H9 (cell line): ENCODE results near the gene XXYLT1. TPM values are rescaled to one million over a fixed set of nuclear protein-coding genes. Genes with fewer than 3 reads are reported as not detected.

Experiments used
- DNase-seq: peaks from one replicate; pipeline ENCODE4 v3.0.0-alpha.2; 2017
- H2AFZ ChIP-seq: one replicate; pipeline ENCODE4 v1.6.1; 2013; ENCODE audit warnings: mild to moderate bottlenecking, low read length, control low read depth, moderate library complexity
- H2AK5ac ChIP-seq: 2 replicates; pipeline ENCODE4 v1.6.1; 2013; ENCODE audit warnings: low read length, control low read depth, mixed read lengths; ENCODE audit not compliant: insufficient read length
- H2BK120ac ChIP-seq: one replicate; pipeline ENCODE4 v1.6.1; 2013; ENCODE audit warnings: low read depth, mild to moderate bottlenecking, low read length, control low read depth, inconsistent platforms; ENCODE audit not compliant: poor library complexity, severe bottlenecking
- H2BK12ac ChIP-seq: 2 replicates; pipeline ENCODE4 v1.6.1; 2013; ENCODE audit warnings: low read length, control low read depth, mixed read lengths, low read depth; ENCODE audit not compliant: insufficient read length
- H2BK15ac ChIP-seq: 2 replicates; pipeline ENCODE4 v1.6.1; 2013; ENCODE audit warnings: low read depth, low read length, control low read depth
- H2BK20ac ChIP-seq: one replicate; pipeline ENCODE4 v1.6.1; 2013; ENCODE audit warnings: low read depth, mild to moderate bottlenecking, low read length, control low read depth, inconsistent platforms; ENCODE audit not compliant: poor library complexity, severe bottlenecking
- H2BK5ac ChIP-seq: 2 replicates; pipeline ENCODE4 v1.6.1; 2013; ENCODE audit warnings: low read length, control low read depth, mixed read lengths; ENCODE audit not compliant: insufficient read length
- H3K14ac ChIP-seq: 2 replicates; pipeline ENCODE4 v1.6.1; 2013; ENCODE audit warnings: low read length, control low read depth; ENCODE audit not compliant: insufficient read depth
- H3K18ac ChIP-seq: 2 replicates; pipeline ENCODE4 v1.6.1; 2013; ENCODE audit warnings: low read depth, mild to moderate bottlenecking, mixed read lengths, low read length, control low read depth; ENCODE audit not compliant: insufficient read length
- H3K23ac ChIP-seq: 2 replicates; pipeline ENCODE4 v1.6.1; 2013; ENCODE audit warnings: low read length, control low read depth, mixed read lengths, low read depth; ENCODE audit not compliant: insufficient read length
- H3K23me2 ChIP-seq: 2 replicates; pipeline ENCODE4 v1.6.1; 2013; ENCODE audit warnings: low read depth, mild to moderate bottlenecking, mixed read lengths, low read length, control low read depth; ENCODE audit not compliant: insufficient read length, poor library complexity, severe bottlenecking
- H3K27ac ChIP-seq: 2 replicates; pipeline ENCODE4 v1.5.1; 2013; ENCODE audit warnings: low read length, control low read depth, mixed read lengths, low read depth; ENCODE audit not compliant: insufficient read length
- H3K27me3 ChIP-seq: 2 replicates; pipeline ENCODE4 v1.6.1; 2013; ENCODE audit warnings: low read length, control low read depth, inconsistent platforms; ENCODE audit not compliant: insufficient read depth
- H3K4ac ChIP-seq: 2 replicates; pipeline ENCODE4 v1.6.1; 2013; ENCODE audit warnings: low read depth, mild to moderate bottlenecking, control low read depth, inconsistent platforms, low read length, moderate library complexity
- H3K4me1 ChIP-seq: 2 replicates; pipeline ENCODE4 v1.6.1; 2013; ENCODE audit warnings: low read length, control low read depth, inconsistent platforms; ENCODE audit not compliant: insufficient read depth
- H3K4me2 ChIP-seq: 2 replicates; pipeline ENCODE4 v1.6.1; 2013; ENCODE audit warnings: low read length, control low read depth, mixed read lengths; ENCODE audit not compliant: insufficient read length, insufficient read depth
- H3K56ac ChIP-seq: 2 replicates; pipeline ENCODE4 v1.6.1; 2013; ENCODE audit warnings: low read depth, mild to moderate bottlenecking, mixed read lengths, low read length, control low read depth; ENCODE audit not compliant: insufficient read length
- H3K79me1 ChIP-seq: 2 replicates; pipeline ENCODE4 v1.6.1; 2013; ENCODE audit warnings: low read depth, mild to moderate bottlenecking, moderate library complexity, low read length, control low read depth, inconsistent platforms; ENCODE audit not compliant: insufficient read depth, poor library complexity, severe bottlenecking
- H3K79me2 ChIP-seq: 2 replicates; pipeline ENCODE4 v1.6.1; 2013; ENCODE audit warnings: low read length, control low read depth, inconsistent platforms; ENCODE audit not compliant: insufficient read depth
- H3K9ac ChIP-seq: 2 replicates; pipeline ENCODE4 v1.6.1; 2013; ENCODE audit warnings: low read length, control low read depth, mixed read lengths; ENCODE audit not compliant: insufficient read length; ENCODE audit errors: extremely low read depth
- H3K9me3 ChIP-seq: one replicate; pipeline ENCODE4 v1.6.1; 2013; ENCODE audit warnings: low read depth, low read length, inconsistent platforms; ENCODE audit not compliant: control insufficient read depth
- H3T11ph ChIP-seq: one replicate; pipeline ENCODE4 v1.6.1; 2013; ENCODE audit warnings: mild to moderate bottlenecking, low read length, control low read depth, inconsistent platforms
- H4K20me1 ChIP-seq: one replicate; pipeline ENCODE4 v1.6.1; 2013; ENCODE audit not compliant: control insufficient read depth, insufficient read length, insufficient read depth
- H4K5ac ChIP-seq: 2 replicates; pipeline ENCODE4 v1.6.1; 2013; ENCODE audit warnings: low read depth, mild to moderate bottlenecking, mixed read lengths, low read length, control low read depth; ENCODE audit not compliant: insufficient read length
- H4K8ac ChIP-seq: replicated peaks from 2 replicates; pipeline ENCODE4 v1.6.1; 2013; ENCODE audit warnings: low read length, control low read depth, mixed read lengths, low read depth; ENCODE audit not compliant: insufficient read length
- H4K91ac ChIP-seq: 2 replicates; pipeline ENCODE4 v1.6.1; 2013; ENCODE audit warnings: low read depth, mild to moderate bottlenecking, moderate library complexity, mixed read lengths, low read length, control low read depth; ENCODE audit not compliant: insufficient read length
- H3K27ac Mint-ChIP-seq, 3 experiments: 2 replicates in 2 of 3; 3 replicates in 1 of 3; pipeline ENCODE4 v1.8.0; 2020 to 2021; ENCODE audit warnings: mixed read lengths in 3 of 3, mild to moderate bottlenecking in 1 of 3, moderate library complexity in 1 of 3
- H3K27me3 Mint-ChIP-seq: 2 replicates; pipeline ENCODE4 v1.8.0; 2021; ENCODE audit warnings: low read depth, mild to moderate bottlenecking, moderate library complexity, mixed read lengths
- H3K36me3 Mint-ChIP-seq, 3 experiments: 2 replicates in 2 of 3; 3 replicates in 1 of 3; pipeline ENCODE4 v1.8.0; 2020 to 2021; ENCODE audit warnings: low read depth in 3 of 3, mixed read lengths in 3 of 3; ENCODE audit not compliant: insufficient read depth in 1 of 3
- H3K4me1 Mint-ChIP-seq, 2 experiments: 2 replicates each; pipeline ENCODE4 v1.8.0; 2020; ENCODE audit warnings: mixed read lengths in 2 of 2
- H3K4me3 Mint-ChIP-seq, 2 experiments: 2 replicates in 1 of 2; 3 replicates in 1 of 2; pipeline ENCODE4 v1.8.0; 2020 to 2021; ENCODE audit warnings: mild to moderate bottlenecking in 2 of 2, mixed read lengths in 2 of 2, moderate library complexity in 1 of 2
- H3K9me3 Mint-ChIP-seq, 2 experiments: 2 replicates in 1 of 2; 3 replicates in 1 of 2; pipeline ENCODE4 v1.8.0; 2020; ENCODE audit warnings: mild to moderate bottlenecking in 2 of 2, mixed read lengths in 2 of 2, moderate library complexity in 1 of 2
- CTCF ChIP-seq: fragments of 200-600 bp; sonication (generic); conservative IDR thresholded peaks from 3 replicates; pipeline ENCODE4 v1.8.0; 2021; ENCODE audit warnings: antibody characterized with exemption, mild to moderate bottlenecking
- WGBS: extraction: QIAGEN DNeasy Blood & Tissue Kit; methylation state at CpG from one replicate; pipeline ENCODE4 v1.1.7; 2013; ENCODE audit warnings: missing lambda C conversion rate, low lambda C conversion rate, mixed read lengths; ENCODE audit not compliant: insufficient read length; ENCODE audit errors: extremely low coverage; 5-methylcytosine and 5-hydroxymethylcytosine counted together
- total RNA-seq: library from RNA; stranded (reverse); gene quantifications from 2 replicates; pipeline ENCODE4 v1.2.1, GENCODE V29; 2021

XXYLT1 gene
- total RNA-seq, 1 experiment from 2014 or later, result 22.7 TPM

DNA sequence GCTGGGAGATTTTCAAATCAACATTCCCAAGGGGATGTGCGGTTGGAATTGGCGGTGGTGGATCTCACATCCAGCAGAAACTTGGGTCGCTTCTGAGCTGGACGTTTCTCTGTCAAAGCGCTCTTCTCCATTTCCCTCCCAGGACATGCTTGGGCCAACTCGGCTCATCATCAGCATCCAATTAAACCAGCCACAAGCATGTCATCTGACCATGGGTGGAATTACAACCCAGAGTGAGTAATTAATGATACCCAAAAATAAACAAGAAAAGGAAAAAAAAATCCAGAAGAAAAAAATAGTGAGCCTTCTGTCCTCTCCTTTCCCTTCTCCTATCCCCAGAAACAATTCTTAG is 111.2 kb downstream of the XXYLT1 start:
- Histone ChIP-seq H2BK5ac (no peak overlapping the region), H3K23ac (no peak overlapping the region), H2AFZ (no peak overlapping the region), H4K91ac (no peak overlapping the region), H3K9ac (no peak overlapping the region), H3T11ph (no peak overlapping the region), H3K56ac (no peak overlapping the region), H3K9me3 (no peaks in the 10 kb centered on the region), H3K4ac (no peak overlapping the region), H3K27me3 (no peaks in the 10 kb centered on the region), H2BK120ac (no peak overlapping the region), H2BK20ac (no peak overlapping the region), H3K4me1 (peaks cover 5% of the 10 kb centered on the region; the same call in 1 of the 2 replicates), H2AK5ac (no peak overlapping the region), H4K5ac (no peak overlapping the region), H3K23me2 (no peaks in the 10 kb centered on the region), H3K79me1 (no peaks in the 10 kb centered on the region), H3K79me2 (no peaks in the 10 kb centered on the region), H4K20me1 (peaks cover 2% of the 10 kb centered on the region), H4K8ac (no peak overlapping the region), H3K27ac (no peak overlapping the region), H3K4me2 (no peak overlapping the region), H3K18ac (no peak overlapping the region), H2BK15ac (no peak overlapping the region), H3K14ac (no peak overlapping the region), H2BK12ac (no peak overlapping the region)
- Mint-ChIP-seq H3K27me3 (no peaks in the 10 kb centered on the region), H3K4me3 (no peak overlapping the region), H3K9me3 (no peaks in the 10 kb centered on the region), H3K4me1 (peaks cover 26 to 35% of the 10 kb centered on the region in 2 experiments), H3K27ac (peak overlapping the region in 1 of 3 experiments; percentile 52; a peak in 3 of 7 replicates), H3K36me3 (peaks cover 2 to 8% (median 5%) of the 10 kb centered on the region in 3 experiments; a peak in 2 of 7 replicates)
- no peak for TF ChIP-seq CTCF
- no CpG with 5 or more reads among the region's 6 CpGs for WGBS
- no peak for DNase-seq
